ENCODE data around the gene MSL2.

DNA sequence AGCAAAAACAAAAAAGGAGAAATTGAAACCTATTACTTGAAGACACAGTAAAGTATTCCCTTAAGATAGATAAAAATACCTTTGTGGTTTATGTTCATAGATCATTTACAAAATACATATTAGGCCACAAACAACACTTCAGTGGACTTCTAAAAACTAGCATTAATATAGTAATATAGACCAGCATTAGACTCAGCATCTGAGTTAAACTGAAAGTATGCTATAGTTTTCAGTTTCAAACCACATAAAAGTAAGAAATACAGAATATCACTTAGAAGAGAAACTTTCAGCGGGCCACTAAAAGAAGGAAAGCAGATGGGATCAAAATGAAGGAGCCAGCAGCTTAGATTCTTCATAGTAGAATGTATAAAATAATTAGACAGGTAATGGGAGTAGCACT, 86.6 kb downstream of the MSL2 start:
- TF ChIP-seq, protein P1, sequence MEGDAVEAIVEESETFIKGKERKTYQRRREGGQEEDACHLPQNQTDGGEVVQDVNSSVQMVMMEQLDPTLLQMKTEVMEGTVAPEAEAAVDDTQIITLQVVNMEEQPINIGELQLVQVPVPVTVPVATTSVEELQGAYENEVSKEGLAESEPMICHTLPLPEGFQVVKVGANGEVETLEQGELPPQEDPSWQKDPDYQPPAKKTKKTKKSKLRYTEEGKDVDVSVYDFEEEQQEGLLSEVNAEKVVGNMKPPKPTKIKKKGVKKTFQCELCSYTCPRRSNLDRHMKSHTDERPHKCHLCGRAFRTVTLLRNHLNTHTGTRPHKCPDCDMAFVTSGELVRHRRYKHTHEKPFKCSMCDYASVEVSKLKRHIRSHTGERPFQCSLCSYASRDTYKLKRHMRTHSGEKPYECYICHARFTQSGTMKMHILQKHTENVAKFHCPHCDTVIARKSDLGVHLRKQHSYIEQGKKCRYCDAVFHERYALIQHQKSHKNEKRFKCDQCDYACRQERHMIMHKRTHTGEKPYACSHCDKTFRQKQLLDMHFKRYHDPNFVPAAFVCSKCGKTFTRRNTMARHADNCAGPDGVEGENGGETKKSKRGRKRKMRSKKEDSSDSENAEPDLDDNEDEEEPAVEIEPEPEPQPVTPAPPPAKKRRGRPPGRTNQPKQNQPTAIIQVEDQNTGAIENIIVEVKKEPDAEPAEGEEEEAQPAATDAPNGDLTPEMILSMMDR (conservative IDR thresholded peaks at IDR 0.05 in 1 of 2, IDR thresholded peaks at IDR 0.05 in 1 of 2; ENCODE audit: extremely low read depth in 1 of 2, insufficient read depth in 1 of 2, low read depth in 1 of 2, low read length in 2 of 2) = no peak
- no peak for TF ChIP-seq EZH2 (IDR thresholded peaks at IDR 0.05; ENCODE audit: borderline replicate concordance, low read length)
